H9 (cell line): ENCODE data around the gene ARVCF. TPM values are rescaled to one million over a fixed set of nuclear protein-coding genes. Genes with fewer than 3 reads are reported as not detected.

Experiments used
- DNase-seq: peaks from one replicate; pipeline ENCODE4 v3.0.0-alpha.2; 2017
- H2AFZ ChIP-seq: one replicate; pipeline ENCODE4 v1.6.1; 2013; ENCODE audit warnings: mild to moderate bottlenecking, low read length, control low read depth, moderate library complexity
- H2AK5ac ChIP-seq: 2 replicates; pipeline ENCODE4 v1.6.1; 2013; ENCODE audit warnings: low read length, control low read depth, mixed read lengths; ENCODE audit not compliant: insufficient read length
- H2BK120ac ChIP-seq: one replicate; pipeline ENCODE4 v1.6.1; 2013; ENCODE audit warnings: low read depth, mild to moderate bottlenecking, low read length, control low read depth, inconsistent platforms; ENCODE audit not compliant: poor library complexity, severe bottlenecking
- H2BK12ac ChIP-seq: 2 replicates; pipeline ENCODE4 v1.6.1; 2013; ENCODE audit warnings: low read length, control low read depth, mixed read lengths, low read depth; ENCODE audit not compliant: insufficient read length
- H2BK15ac ChIP-seq: 2 replicates; pipeline ENCODE4 v1.6.1; 2013; ENCODE audit warnings: low read depth, low read length, control low read depth
- H2BK20ac ChIP-seq: one replicate; pipeline ENCODE4 v1.6.1; 2013; ENCODE audit warnings: low read depth, mild to moderate bottlenecking, low read length, control low read depth, inconsistent platforms; ENCODE audit not compliant: poor library complexity, severe bottlenecking
- H2BK5ac ChIP-seq: 2 replicates; pipeline ENCODE4 v1.6.1; 2013; ENCODE audit warnings: low read length, control low read depth, mixed read lengths; ENCODE audit not compliant: insufficient read length
- H3K14ac ChIP-seq: 2 replicates; pipeline ENCODE4 v1.6.1; 2013; ENCODE audit warnings: low read length, control low read depth; ENCODE audit not compliant: insufficient read depth
- H3K18ac ChIP-seq: 2 replicates; pipeline ENCODE4 v1.6.1; 2013; ENCODE audit warnings: low read depth, mild to moderate bottlenecking, mixed read lengths, low read length, control low read depth; ENCODE audit not compliant: insufficient read length
- H3K23ac ChIP-seq: 2 replicates; pipeline ENCODE4 v1.6.1; 2013; ENCODE audit warnings: low read length, control low read depth, mixed read lengths, low read depth; ENCODE audit not compliant: insufficient read length
- H3K23me2 ChIP-seq: 2 replicates; pipeline ENCODE4 v1.6.1; 2013; ENCODE audit warnings: low read depth, mild to moderate bottlenecking, mixed read lengths, low read length, control low read depth; ENCODE audit not compliant: insufficient read length, poor library complexity, severe bottlenecking
- H3K27ac ChIP-seq: 2 replicates; pipeline ENCODE4 v1.5.1; 2013; ENCODE audit warnings: low read length, control low read depth, mixed read lengths, low read depth; ENCODE audit not compliant: insufficient read length
- H3K27me3 ChIP-seq: 2 replicates; pipeline ENCODE4 v1.6.1; 2013; ENCODE audit warnings: low read length, control low read depth, inconsistent platforms; ENCODE audit not compliant: insufficient read depth
- H3K4ac ChIP-seq: 2 replicates; pipeline ENCODE4 v1.6.1; 2013; ENCODE audit warnings: low read depth, mild to moderate bottlenecking, control low read depth, inconsistent platforms, low read length, moderate library complexity
- H3K4me1 ChIP-seq: 2 replicates; pipeline ENCODE4 v1.6.1; 2013; ENCODE audit warnings: low read length, control low read depth, inconsistent platforms; ENCODE audit not compliant: insufficient read depth
- H3K4me2 ChIP-seq: 2 replicates; pipeline ENCODE4 v1.6.1; 2013; ENCODE audit warnings: low read length, control low read depth, mixed read lengths; ENCODE audit not compliant: insufficient read length, insufficient read depth
- H3K56ac ChIP-seq: 2 replicates; pipeline ENCODE4 v1.6.1; 2013; ENCODE audit warnings: low read depth, mild to moderate bottlenecking, mixed read lengths, low read length, control low read depth; ENCODE audit not compliant: insufficient read length
- H3K79me1 ChIP-seq: 2 replicates; pipeline ENCODE4 v1.6.1; 2013; ENCODE audit warnings: low read depth, mild to moderate bottlenecking, moderate library complexity, low read length, control low read depth, inconsistent platforms; ENCODE audit not compliant: insufficient read depth, poor library complexity, severe bottlenecking
- H3K79me2 ChIP-seq: 2 replicates; pipeline ENCODE4 v1.6.1; 2013; ENCODE audit warnings: low read length, control low read depth, inconsistent platforms; ENCODE audit not compliant: insufficient read depth
- H3K9ac ChIP-seq: 2 replicates; pipeline ENCODE4 v1.6.1; 2013; ENCODE audit warnings: low read length, control low read depth, mixed read lengths; ENCODE audit not compliant: insufficient read length; ENCODE audit errors: extremely low read depth
- H3K9me3 ChIP-seq: one replicate; pipeline ENCODE4 v1.6.1; 2013; ENCODE audit warnings: low read depth, low read length, inconsistent platforms; ENCODE audit not compliant: control insufficient read depth
- H3T11ph ChIP-seq: one replicate; pipeline ENCODE4 v1.6.1; 2013; ENCODE audit warnings: mild to moderate bottlenecking, low read length, control low read depth, inconsistent platforms
- H4K20me1 ChIP-seq: one replicate; pipeline ENCODE4 v1.6.1; 2013; ENCODE audit not compliant: control insufficient read depth, insufficient read length, insufficient read depth
- H4K5ac ChIP-seq: 2 replicates; pipeline ENCODE4 v1.6.1; 2013; ENCODE audit warnings: low read depth, mild to moderate bottlenecking, mixed read lengths, low read length, control low read depth; ENCODE audit not compliant: insufficient read length
- H4K8ac ChIP-seq: replicated peaks from 2 replicates; pipeline ENCODE4 v1.6.1; 2013; ENCODE audit warnings: low read length, control low read depth, mixed read lengths, low read depth; ENCODE audit not compliant: insufficient read length
- H4K91ac ChIP-seq: 2 replicates; pipeline ENCODE4 v1.6.1; 2013; ENCODE audit warnings: low read depth, mild to moderate bottlenecking, moderate library complexity, mixed read lengths, low read length, control low read depth; ENCODE audit not compliant: insufficient read length
- H3K27ac Mint-ChIP-seq, 3 experiments: 2 replicates in 2 of 3; 3 replicates in 1 of 3; pipeline ENCODE4 v1.8.0; 2020 to 2021; ENCODE audit warnings: mixed read lengths in 3 of 3, mild to moderate bottlenecking in 1 of 3, moderate library complexity in 1 of 3
- H3K27me3 Mint-ChIP-seq: 2 replicates; pipeline ENCODE4 v1.8.0; 2021; ENCODE audit warnings: low read depth, mild to moderate bottlenecking, moderate library complexity, mixed read lengths
- H3K36me3 Mint-ChIP-seq, 3 experiments: 2 replicates in 2 of 3; 3 replicates in 1 of 3; pipeline ENCODE4 v1.8.0; 2020 to 2021; ENCODE audit warnings: low read depth in 3 of 3, mixed read lengths in 3 of 3; ENCODE audit not compliant: insufficient read depth in 1 of 3
- H3K4me1 Mint-ChIP-seq, 2 experiments: 2 replicates each; pipeline ENCODE4 v1.8.0; 2020; ENCODE audit warnings: mixed read lengths in 2 of 2
- H3K4me3 Mint-ChIP-seq, 2 experiments: 2 replicates in 1 of 2; 3 replicates in 1 of 2; pipeline ENCODE4 v1.8.0; 2020 to 2021; ENCODE audit warnings: mild to moderate bottlenecking in 2 of 2, mixed read lengths in 2 of 2, moderate library complexity in 1 of 2
- H3K9me3 Mint-ChIP-seq, 2 experiments: 2 replicates in 1 of 2; 3 replicates in 1 of 2; pipeline ENCODE4 v1.8.0; 2020; ENCODE audit warnings: mild to moderate bottlenecking in 2 of 2, mixed read lengths in 2 of 2, moderate library complexity in 1 of 2
- CTCF ChIP-seq: fragments of 200-600 bp; sonication (generic); conservative IDR thresholded peaks from 3 replicates; pipeline ENCODE4 v1.8.0; 2021; ENCODE audit warnings: antibody characterized with exemption, mild to moderate bottlenecking
- WGBS: extraction: QIAGEN DNeasy Blood & Tissue Kit; methylation state at CpG from one replicate; pipeline ENCODE4 v1.1.7; 2013; ENCODE audit warnings: missing lambda C conversion rate, low lambda C conversion rate, mixed read lengths; ENCODE audit not compliant: insufficient read length; ENCODE audit errors: extremely low coverage; 5-methylcytosine and 5-hydroxymethylcytosine counted together
- total RNA-seq: library from RNA; stranded (reverse); gene quantifications from 2 replicates; pipeline ENCODE4 v1.2.1, GENCODE V29; 2021

The ARVCF gene
- total RNA-seq, 1 experiment from 2014 or later: 40.7 TPM

GRCh38 chr22:20033045-20033706, 16.6 kb upstream of the ARVCF start:
- no peak overlapping the region for H2AK5ac ChIP-seq
- no CpG with 5 or more reads among the region's 14 CpGs for WGBS
- no peak overlapping the region for H3K14ac ChIP-seq

More at GRCh38 chr22:20033045-20033706, 16.6 kb upstream of the ARVCF start:
- Histone ChIP-seq H4K5ac (no peak overlapping the region), H2BK20ac (no peak overlapping the region), H3K79me2 (no peaks in the 10 kb centered on the region), H3K4me1 (no peaks in the 10 kb centered on the region), H3K4ac (no peak overlapping the region), H2BK120ac (no peak overlapping the region), H3K27me3 (no peaks in the 10 kb centered on the region), H3K79me1 (no peaks in the 10 kb centered on the region), H4K20me1 (no peaks in the 10 kb centered on the region), H3T11ph (no peak overlapping the region), H3K27ac (no peak overlapping the region), H2AFZ (no peak overlapping the region), H2BK12ac (no peak overlapping the region), H4K91ac (no peak overlapping the region), H3K9me3 (no peaks in the 10 kb centered on the region), H3K4me2 (no peak overlapping the region), H2BK5ac (no peak overlapping the region), H4K8ac (no peak overlapping the region), H3K18ac (no peak overlapping the region), H2BK15ac (no peak overlapping the region), H3K56ac (no peak overlapping the region), H3K23ac (no peak overlapping the region), H3K9ac (no peak overlapping the region), H3K23me2 (no peaks in the 10 kb centered on the region)
- no peak for DNase-seq
- Mint-ChIP-seq H3K4me1 (peaks cover 0 to 11% of the 10 kb centered on the region in 2 experiments; a peak in 2 of 4 replicates), H3K9me3 (no peaks in the 10 kb centered on the region), H3K4me3 (no peak overlapping the region), H3K27ac (no peak overlapping the region), H3K36me3 (peaks cover 0 to 5% (median 0%) of the 10 kb centered on the region in 3 experiments; a peak in 3 of 7 replicates), H3K27me3 (no peaks in the 10 kb centered on the region; the same call in 1 of the 2 replicates)
- TF ChIP-seq CTCF: no peak
